A673 (cell line): ENCODE results near the gene POU4F3. TPM values are rescaled to one million over a fixed set of nuclear protein-coding genes. Genes with fewer than 3 reads are reported as not detected.

Experiments
- BruUV-seq: library from RNA; stranded (reverse); fragments of 400-500 nt; replicated peaks from 2 replicates; lab custom pipeline; 2021; lab: Mats Ljungman, UMichigan
- CTCF ChIA-PET: fragments of 300-600 bp; sonication (Branson Sonifier 250); formaldehyde crosslinking; loops from one replicate; lab custom pipeline; 2022; ENCODE audit warnings: antibody characterized with exemption; lab: Charles Lee
- POLR2A ChIA-PET: fragments of 300-600 bp; sonication (Branson Sonifier 250); formaldehyde crosslinking; loops from one replicate; lab custom pipeline; 2022; ENCODE audit warnings: antibody characterized with exemption; ENCODE audit not compliant: low non-redundant PET; lab: Charles Lee
- DNase-seq: peaks from one replicate; pipeline ENCODE4 v3.0.0-alpha.2; 2015; ENCODE audit warnings: low spot score
- H3K27ac ChIP-seq: fragments of 200-600 bp; sonication (generic); 2 replicates; pipeline ENCODE4 v1.5.1; 2016; ENCODE audit warnings: mixed run types, low read depth, mild to moderate bottlenecking, mixed read lengths, antibody characterized with exemption, low read length; ENCODE audit not compliant: poor library complexity, severe bottlenecking
- H3K27me3 ChIP-seq: fragments of 200-600 bp; sonication (generic); replicated peaks from 2 replicates; pipeline ENCODE4 v1.6.1; 2017; ENCODE audit warnings: mixed run types, low read depth, mild to moderate bottlenecking, mixed read lengths, antibody characterized with exemption, low read length; ENCODE audit not compliant: insufficient read depth, poor library complexity
- H3K36me3 ChIP-seq: fragments of 200-600 bp; sonication (generic); 2 replicates; pipeline ENCODE4 v1.6.1; 2016; ENCODE audit warnings: mixed run types, mild to moderate bottlenecking, mixed read lengths, antibody characterized with exemption, low read length; ENCODE audit not compliant: insufficient read depth, poor library complexity, severe bottlenecking
- H3K4me1 ChIP-seq: fragments of 200-600 bp; sonication (generic); 2 replicates; pipeline ENCODE4 v1.6.1; 2017; ENCODE audit warnings: mixed run types, mild to moderate bottlenecking, mixed read lengths, antibody characterized with exemption, low read length; ENCODE audit not compliant: insufficient read depth, poor library complexity, severe bottlenecking
- H3K4me3 ChIP-seq: fragments of 200-600 bp; sonication (generic); 2 replicates; pipeline ENCODE4 v1.5.1; 2016; ENCODE audit warnings: low read depth, mixed run types, mild to moderate bottlenecking, mixed read lengths, low read length; ENCODE audit not compliant: poor library complexity, severe bottlenecking
- H3K9me3 ChIP-seq: fragments of 200-600 bp; sonication (generic); 2 replicates; pipeline ENCODE4 v1.6.1; 2016; ENCODE audit warnings: mixed run types, low read depth, mild to moderate bottlenecking, mixed read lengths, antibody characterized with exemption, low read length; ENCODE audit not compliant: poor library complexity, severe bottlenecking
- EZH2 ChIP-seq: fragments of 200-600 bp; sonication (generic); IDR thresholded peaks from 2 replicates; pipeline ENCODE4 v1.6.1; 2017; ENCODE audit warnings: borderline replicate concordance, low read depth, mild to moderate bottlenecking, mixed read lengths, antibody characterized with exemption, low read length; ENCODE audit not compliant: poor library complexity, severe bottlenecking
- intact Hi-C: fragments of 100-400 bp; cut with micrococcal nuclease; formaldehyde crosslinking; loops from one replicate; pipeline ENCODE4 v1.10.0; 2022; ENCODE audit not compliant: unreplicated experiment
- total RNA-seq: library from RNA; stranded (reverse); gene quantifications from 2 replicates; pipeline ENCODE4 v1.2.3, GENCODE V29; 2021
- TF ChIP-seq, protein P1 (sequence below): fragments of 300-800, 200-600 bp; sonication (generic); conservative IDR thresholded peaks from 2 replicates; pipeline ENCODE4 v1.5.1; 2017; ENCODE audit warnings: low read depth, mild to moderate bottlenecking, antibody characterized with exemption, low read length, moderate library complexity, mixed read lengths

The POU4F3 gene
- total RNA-seq, 1 experiment from 2014 or later, result 0.11 TPM

DNA sequence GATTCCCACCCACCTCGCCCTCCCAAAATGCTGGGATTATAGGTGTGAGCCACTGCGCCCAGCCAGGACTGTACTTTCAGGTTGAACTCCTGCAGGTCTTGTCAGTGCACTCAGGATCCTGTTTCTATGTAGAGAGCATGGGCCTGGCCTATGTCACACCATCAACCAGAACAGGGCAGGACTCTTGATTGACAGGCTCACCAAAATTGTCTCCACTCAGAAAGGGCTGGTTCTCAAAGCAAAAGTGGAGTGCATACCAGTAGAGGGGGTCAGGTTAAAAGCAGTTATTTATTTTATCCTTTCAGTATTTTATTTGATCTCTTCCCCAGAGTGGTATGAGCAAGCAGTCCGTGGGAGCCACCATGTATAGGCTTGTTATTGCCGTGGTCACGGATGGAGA is 27.4 kb upstream of the POU4F3 start:
- intact Hi-C loops, result no loop called here
- Histone ChIP-seq H3K36me3 (no peaks in the 10 kb centered on the region), H3K9me3 (no peaks in the 10 kb centered on the region), H3K27ac (no peak overlapping the region), H3K27me3 (no peaks in the 10 kb centered on the region), H3K4me1 (no peaks in the 10 kb centered on the region), H3K4me3 (no peak overlapping the region)
- ChIA-PET POLR2A (no interaction called here), CTCF (no interaction called here)
- TF ChIP-seq, protein P1, sequence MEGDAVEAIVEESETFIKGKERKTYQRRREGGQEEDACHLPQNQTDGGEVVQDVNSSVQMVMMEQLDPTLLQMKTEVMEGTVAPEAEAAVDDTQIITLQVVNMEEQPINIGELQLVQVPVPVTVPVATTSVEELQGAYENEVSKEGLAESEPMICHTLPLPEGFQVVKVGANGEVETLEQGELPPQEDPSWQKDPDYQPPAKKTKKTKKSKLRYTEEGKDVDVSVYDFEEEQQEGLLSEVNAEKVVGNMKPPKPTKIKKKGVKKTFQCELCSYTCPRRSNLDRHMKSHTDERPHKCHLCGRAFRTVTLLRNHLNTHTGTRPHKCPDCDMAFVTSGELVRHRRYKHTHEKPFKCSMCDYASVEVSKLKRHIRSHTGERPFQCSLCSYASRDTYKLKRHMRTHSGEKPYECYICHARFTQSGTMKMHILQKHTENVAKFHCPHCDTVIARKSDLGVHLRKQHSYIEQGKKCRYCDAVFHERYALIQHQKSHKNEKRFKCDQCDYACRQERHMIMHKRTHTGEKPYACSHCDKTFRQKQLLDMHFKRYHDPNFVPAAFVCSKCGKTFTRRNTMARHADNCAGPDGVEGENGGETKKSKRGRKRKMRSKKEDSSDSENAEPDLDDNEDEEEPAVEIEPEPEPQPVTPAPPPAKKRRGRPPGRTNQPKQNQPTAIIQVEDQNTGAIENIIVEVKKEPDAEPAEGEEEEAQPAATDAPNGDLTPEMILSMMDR, result no peak
- no peak for TF ChIP-seq EZH2
- DNase-seq, result no peak
- no TSS peak for BruUV-seq

DNA sequence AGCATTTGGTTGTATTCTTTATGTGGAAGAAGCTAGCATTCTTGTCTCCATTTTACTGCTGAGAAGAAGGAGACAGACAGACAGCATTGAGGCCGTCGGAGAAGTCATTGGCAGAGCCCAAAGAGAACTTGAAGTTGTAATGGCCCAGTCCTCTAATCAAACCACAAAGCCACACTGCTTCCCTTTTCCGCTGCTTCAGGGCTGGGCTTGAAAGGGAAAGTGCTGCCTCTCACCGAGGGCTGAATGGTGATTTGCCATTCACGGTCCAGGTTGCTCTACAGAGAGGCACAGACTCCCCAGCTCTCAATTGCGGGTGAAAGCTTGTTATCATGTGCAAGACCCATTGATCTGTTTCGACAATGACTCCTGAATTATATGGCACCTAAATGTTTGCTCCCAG is 25.6 kb upstream of the POU4F3 start:
- CTCF ChIA-PET, result no interaction called here
- intact Hi-C loops, result no loop called here
- DNase-seq, result no peak
- H3K36me3 ChIP-seq, result no peaks in the 10 kb centered on the region
- POLR2A ChIA-PET, result no interaction called here
- no peak overlapping the region for H3K4me3 ChIP-seq
- no peaks in the 10 kb centered on the region for H3K9me3 ChIP-seq
- BruUV-seq, result no TSS peak
- H3K27me3 ChIP-seq, result no peaks in the 10 kb centered on the region
- no peak overlapping the region for H3K27ac ChIP-seq
- no peaks in the 10 kb centered on the region for H3K4me1 ChIP-seq
- TF ChIP-seq EZH2, result no peak
- TF ChIP-seq, protein P1, result no peak

DNA sequence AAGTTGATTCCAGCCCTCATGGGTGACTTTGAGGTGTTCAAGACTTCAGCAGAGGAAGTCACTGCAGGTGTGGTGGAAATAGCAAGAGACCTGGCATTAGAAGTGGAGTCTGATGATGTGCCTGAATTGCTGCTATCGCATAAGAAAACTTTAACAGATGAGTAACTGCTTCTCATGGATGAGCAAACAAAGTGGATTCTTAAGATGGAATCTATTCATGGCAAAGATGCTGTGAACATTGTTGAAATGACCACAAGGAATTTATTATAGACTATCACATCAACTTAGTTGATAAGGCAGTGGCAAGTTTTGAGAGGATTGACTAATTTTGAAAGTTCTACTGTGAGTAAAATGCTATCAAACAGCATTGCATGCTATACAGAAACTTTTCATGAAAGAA is 17.1 kb upstream of the POU4F3 start:
- Histone ChIP-seq H3K4me3 (no peak overlapping the region), H3K27ac (no peak overlapping the region), H3K36me3 (no peaks in the 10 kb centered on the region), H3K27me3 (no peaks in the 10 kb centered on the region), H3K4me1 (no peaks in the 10 kb centered on the region), H3K9me3 (no peaks in the 10 kb centered on the region)
- ChIA-PET POLR2A (no interaction called here), CTCF (no interaction called here)
- intact Hi-C loops, result no loop called here
- DNase-seq, result no peak
- BruUV-seq, result no TSS peak
- TF ChIP-seq, protein P1, result no peak
- TF ChIP-seq EZH2, result no peak
